ENCODE measurements around the gene CTRB2.

DNA sequence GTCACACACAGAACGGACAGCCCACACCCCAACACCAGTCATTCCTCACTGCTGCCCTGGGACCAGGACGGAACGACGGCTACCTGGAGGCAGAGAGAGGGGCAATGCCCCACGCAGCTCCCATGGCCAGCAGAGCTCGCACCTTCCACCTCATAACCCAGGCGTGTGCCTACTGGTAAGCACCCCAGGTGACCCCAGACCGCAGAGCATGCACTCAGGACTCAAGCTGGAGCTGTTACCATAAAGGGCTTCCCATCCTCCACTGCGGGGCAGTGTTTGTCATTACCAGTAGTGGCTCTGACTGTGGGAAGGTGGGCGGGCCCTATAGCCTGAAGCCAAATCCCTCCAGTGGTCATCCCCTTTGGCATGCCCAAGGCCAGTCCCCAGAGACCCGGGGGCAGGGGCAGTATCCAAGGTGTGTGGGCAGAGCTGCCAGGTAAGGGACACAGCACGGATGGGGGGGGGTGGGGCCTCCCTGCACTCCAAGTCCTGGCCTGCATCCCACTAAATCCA is 49.2 kb upstream of the CTRB2 start:
- TF ChIP-seq SP1 (IDR thresholded peaks at IDR 0.05) (no peak), BHLHE40 (IDR thresholded peaks at IDR 0.05; ENCODE audit: borderline replicate concordance) (no peak), ELF4 (IDR thresholded peaks at IDR 0.05) (no peak), TARDBP (IDR thresholded peaks at IDR 0.05) (no peak), LEF1 (IDR thresholded peaks at IDR 0.05; ENCODE audit: borderline replicate concordance) (no peak), CTBP1 (IDR thresholded peaks at IDR 0.05; ENCODE audit: borderline replicate concordance) (no peak), FOXM1 (IDR thresholded peaks at IDR 0.05; ENCODE audit: borderline replicate concordance) (no peak), NFRKB (IDR thresholded peaks at IDR 0.05) (no peak), FOXA1 (IDR thresholded peaks at IDR 0.05) (no peak), FOXK2 (IDR thresholded peaks at IDR 0.05) (no peak)
